OCI-M2 (cell line): ENCODE results near the gene ARFRP1.

Experiments used
- DNase-seq: peaks from one replicate; lab custom pipeline; 2025; ENCODE audit not compliant: unreplicated experiment; lab: John Stamatoyannopoulos, UW

Gene ARFRP1

GRCh38 chr20:63691711-63692435 lies 15.9 kb downstream of the ARFRP1 start:
- DNase-seq: no peak

GRCh38 chr20:63690898-63691710 lies 16.7 kb downstream of the ARFRP1 start:
- DNase-seq: no peak

GRCh38 chr20:63690003-63690897 lies 17.5 kb downstream of the ARFRP1 start:
- no peak for DNase-seq

GRCh38 chr20:63689046-63690002 lies 18.5 kb downstream of the ARFRP1 start:
- DNase-seq: no peak

- DNase-seq: no peak
Measured at GRCh38 chr20:63688228-63689045, 19.3 kb downstream of the ARFRP1 start.

- no peak for DNase-seq
Measured at GRCh38 chr20:63687419-63688178, 20.2 kb downstream of the ARFRP1 start.

GRCh38 chr20:63686492-63687321 lies 21.1 kb downstream of the ARFRP1 start:
- no peak for DNase-seq

GRCh38 chr20:63686094-63686491 lies 21.7 kb downstream of the ARFRP1 start:
- no peak for DNase-seq

- DNase-seq: no peak
Measured at GRCh38 chr20:63685269-63686026, 22.3 kb downstream of the ARFRP1 start.

- DNase-seq: no peak
Measured at GRCh38 chr20:63682384-63683139, 25.2 kb downstream of the ARFRP1 start.

- DNase-seq: no peak
Measured at GRCh38 chr20:63681609-63682142, 26.1 kb downstream of the ARFRP1 start.

- DNase-seq: no peak
Measured at GRCh38 chr20:63680857-63681608, 26.7 kb downstream of the ARFRP1 start.

- DNase-seq: no peak
Measured at GRCh38 chr20:63680427-63680826, 27.3 kb downstream of the ARFRP1 start.

GRCh38 chr20:63679799-63680305 lies 27.9 kb downstream of the ARFRP1 start:
- no peak for DNase-seq
